Measurements from ENCODE around the gene MTUS2. TPM values are rescaled to one million over a fixed set of nuclear protein-coding genes. Genes with fewer than 3 reads are reported as not detected.

MTUS2 gene
- total RNA-seq, 1 donor from 2014 or later = 0.90 TPM

DNA sequence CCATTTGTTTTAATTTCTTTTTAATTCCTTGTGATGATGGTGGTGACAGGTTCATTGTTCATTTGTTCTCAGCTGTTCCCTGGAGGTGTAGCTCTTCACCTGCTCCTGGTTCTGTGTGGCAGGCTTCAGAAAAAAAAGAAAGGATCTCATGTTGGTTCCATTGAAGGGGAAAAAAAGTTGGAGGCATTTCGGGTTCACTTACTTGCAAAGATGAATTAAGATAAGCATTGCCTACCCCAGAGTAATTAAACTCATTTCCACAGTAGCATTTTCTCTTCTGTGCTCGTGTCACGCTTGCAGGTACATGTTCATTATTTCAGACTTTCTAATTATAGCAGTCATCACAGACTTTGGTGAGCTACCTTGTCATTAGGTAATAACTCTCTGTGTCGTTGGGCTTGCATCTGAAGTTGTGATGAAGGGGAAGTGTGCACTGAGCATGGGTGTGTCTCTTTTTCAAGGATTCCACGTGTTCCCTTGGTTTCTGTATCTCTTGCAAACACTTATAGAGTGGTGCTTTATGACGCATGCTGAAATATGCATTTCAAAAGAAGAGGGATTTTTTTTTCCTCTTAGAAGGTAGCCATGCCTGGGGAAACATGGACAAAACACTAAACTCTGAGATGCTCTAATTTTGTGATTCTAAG lies 69.1 kb downstream of the MTUS2 start:
- Mint-ChIP-seq H3K4me3 (ENCODE audit: unreplicated experiment) (no peak overlapping the region), H3K27ac (ENCODE audit: unreplicated experiment) (no peak overlapping the region), H3K9me3 (ENCODE audit: unreplicated experiment) (no peaks in the 10 kb centered on the region), H3K36me3 (ENCODE audit: low read depth, unreplicated experiment) (no peaks in the 10 kb centered on the region), H3K27me3 (ENCODE audit: unreplicated experiment) (no peaks in the 10 kb centered on the region), H3K4me1 (ENCODE audit: unreplicated experiment) (no peaks in the 10 kb centered on the region)
- TF ChIP-seq, protein P1, sequence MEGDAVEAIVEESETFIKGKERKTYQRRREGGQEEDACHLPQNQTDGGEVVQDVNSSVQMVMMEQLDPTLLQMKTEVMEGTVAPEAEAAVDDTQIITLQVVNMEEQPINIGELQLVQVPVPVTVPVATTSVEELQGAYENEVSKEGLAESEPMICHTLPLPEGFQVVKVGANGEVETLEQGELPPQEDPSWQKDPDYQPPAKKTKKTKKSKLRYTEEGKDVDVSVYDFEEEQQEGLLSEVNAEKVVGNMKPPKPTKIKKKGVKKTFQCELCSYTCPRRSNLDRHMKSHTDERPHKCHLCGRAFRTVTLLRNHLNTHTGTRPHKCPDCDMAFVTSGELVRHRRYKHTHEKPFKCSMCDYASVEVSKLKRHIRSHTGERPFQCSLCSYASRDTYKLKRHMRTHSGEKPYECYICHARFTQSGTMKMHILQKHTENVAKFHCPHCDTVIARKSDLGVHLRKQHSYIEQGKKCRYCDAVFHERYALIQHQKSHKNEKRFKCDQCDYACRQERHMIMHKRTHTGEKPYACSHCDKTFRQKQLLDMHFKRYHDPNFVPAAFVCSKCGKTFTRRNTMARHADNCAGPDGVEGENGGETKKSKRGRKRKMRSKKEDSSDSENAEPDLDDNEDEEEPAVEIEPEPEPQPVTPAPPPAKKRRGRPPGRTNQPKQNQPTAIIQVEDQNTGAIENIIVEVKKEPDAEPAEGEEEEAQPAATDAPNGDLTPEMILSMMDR (IDR thresholded peaks at IDR 0.05; ENCODE audit: unreplicated experiment) = no peak
- no peak for DNase-seq (ENCODE audit: low spot score)

DNA sequence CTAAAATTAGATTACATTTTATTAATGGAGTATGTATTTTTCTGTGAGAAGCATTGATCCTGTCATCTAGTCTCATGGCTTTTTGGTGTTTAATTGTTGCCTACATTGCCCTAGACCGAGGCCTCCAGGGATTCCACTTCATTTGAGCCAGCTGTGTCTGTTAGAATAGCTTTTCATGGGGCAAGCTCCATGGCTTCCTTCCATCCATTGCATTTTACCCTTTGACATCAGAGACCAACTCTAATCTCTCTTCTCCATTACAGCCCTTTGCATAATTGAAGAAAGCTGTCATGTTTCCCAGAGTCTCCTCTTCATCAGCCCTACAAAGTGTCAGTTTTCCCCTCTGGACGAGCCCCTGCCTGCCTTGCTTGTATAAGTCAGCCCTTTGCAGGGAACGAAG lies 70.6 kb downstream of the MTUS2 start:
- no peak overlapping the region for H3K4me3 Mint-ChIP-seq (ENCODE audit: unreplicated experiment)
- H3K36me3 Mint-ChIP-seq (ENCODE audit: low read depth, unreplicated experiment) = no peaks in the 10 kb centered on the region
- no peaks in the 10 kb centered on the region for H3K9me3 Mint-ChIP-seq (ENCODE audit: unreplicated experiment)
- TF ChIP-seq, protein P1 (IDR thresholded peaks at IDR 0.05; ENCODE audit: unreplicated experiment) = no peak
- no peak for DNase-seq (ENCODE audit: low spot score)
- no peak overlapping the region for H3K27ac Mint-ChIP-seq (ENCODE audit: unreplicated experiment)
- no peaks in the 10 kb centered on the region for H3K4me1 Mint-ChIP-seq (ENCODE audit: unreplicated experiment)
- no peaks in the 10 kb centered on the region for H3K27me3 Mint-ChIP-seq (ENCODE audit: unreplicated experiment)

- Mint-ChIP-seq H3K36me3 (ENCODE audit: low read depth, unreplicated experiment) (no peaks in the 10 kb centered on the region), H3K27ac (ENCODE audit: unreplicated experiment) (no peak overlapping the region), H3K4me1 (ENCODE audit: unreplicated experiment) (no peaks in the 10 kb centered on the region), H3K27me3 (ENCODE audit: unreplicated experiment) (peaks cover 1% of the 10 kb centered on the region), H3K4me3 (ENCODE audit: unreplicated experiment) (no peak overlapping the region), H3K9me3 (ENCODE audit: unreplicated experiment) (no peaks in the 10 kb centered on the region)
- DNase-seq (ENCODE audit: low spot score) = no peak
- TF ChIP-seq, protein P1 (IDR thresholded peaks at IDR 0.05; ENCODE audit: unreplicated experiment) = no peak
Measured at GRCh38 chr13:28918030-28918429, 97.9 kb downstream of the MTUS2 start.

GRCh38 chr13:28922341-28922740 lies 102.2 kb downstream of the MTUS2 start:
- Mint-ChIP-seq H3K4me1 (ENCODE audit: unreplicated experiment) (no peaks in the 10 kb centered on the region), H3K9me3 (ENCODE audit: unreplicated experiment) (no peaks in the 10 kb centered on the region), H3K27me3 (ENCODE audit: unreplicated experiment) (peaks cover 1% of the 10 kb centered on the region), H3K27ac (ENCODE audit: unreplicated experiment) (no peak overlapping the region), H3K4me3 (ENCODE audit: unreplicated experiment) (no peak overlapping the region), H3K36me3 (ENCODE audit: low read depth, unreplicated experiment) (no peaks in the 10 kb centered on the region)
- TF ChIP-seq, protein P1 (IDR thresholded peaks at IDR 0.05; ENCODE audit: unreplicated experiment) = no peak
- DNase-seq (ENCODE audit: low spot score) = no peak

- TF ChIP-seq, protein P1 (IDR thresholded peaks at IDR 0.05; ENCODE audit: unreplicated experiment) = no peak
Measured at GRCh38 chr13:28935104-28935503, 115.0 kb downstream of the MTUS2 start.

More at GRCh38 chr13:28935104-28935503, 115.0 kb downstream of the MTUS2 start:
- H3K36me3 Mint-ChIP-seq (ENCODE audit: low read depth, unreplicated experiment) = no peaks in the 10 kb centered on the region
- peaks cover 2% of the 10 kb centered on the region for H3K27me3 Mint-ChIP-seq (ENCODE audit: unreplicated experiment)
- H3K4me1 Mint-ChIP-seq (ENCODE audit: unreplicated experiment) = peaks cover 5% of the 10 kb centered on the region
- H3K4me3 Mint-ChIP-seq (ENCODE audit: unreplicated experiment) = no peak overlapping the region
- no peak for DNase-seq (ENCODE audit: low spot score)
- H3K27ac Mint-ChIP-seq (ENCODE audit: unreplicated experiment) = no peak overlapping the region
- no peaks in the 10 kb centered on the region for H3K9me3 Mint-ChIP-seq (ENCODE audit: unreplicated experiment)
